OCI-LY1 (cell line): Measurements from ENCODE around the gene SFMBT2.

Source experiments
- H2AFZ ChIP-seq: fragments of 200-600 bp; sonication (generic), shearing (Covaris generic); 2 replicates; pipeline ENCODE4 v1.6.0; 2014; ENCODE audit warnings: antibody characterized with exemption, mild to moderate bottlenecking, low read length
- H3F3A ChIP-seq: fragments of 200-600 bp; sonication (generic), shearing (Covaris generic); 2 replicates; pipeline ENCODE4 v1.6.0; 2014; ENCODE audit warnings: mild to moderate bottlenecking, antibody characterized with exemption, low read length, moderate library complexity; ENCODE audit not compliant: insufficient read depth
- H3K27ac ChIP-seq: fragments of 200-600 bp; sonication (generic); 2 replicates; pipeline ENCODE4 v1.5.1; 2014; ENCODE audit warnings: low read length, mixed run types, mild to moderate bottlenecking, low read depth; ENCODE audit not compliant: poor library complexity, severe bottlenecking
- H3K27me3 ChIP-seq: fragments of 200-600 bp; sonication (generic); 2 replicates; pipeline ENCODE4 v1.6.0; 2014; ENCODE audit warnings: antibody characterized with exemption, mild to moderate bottlenecking, low read length, moderate library complexity; ENCODE audit not compliant: insufficient read depth
- H3K36me3 ChIP-seq: fragments of 200-600 bp; sonication (generic); 2 replicates; pipeline ENCODE4 v1.6.1; 2014; ENCODE audit warnings: mild to moderate bottlenecking, antibody characterized with exemption, low read length, moderate library complexity, mixed read lengths; ENCODE audit not compliant: insufficient read depth
- H3K4me1 ChIP-seq: fragments of 200-600 bp; sonication (generic); 2 replicates; pipeline ENCODE4 v1.5.1; 2014; ENCODE audit warnings: mild to moderate bottlenecking, low read length, moderate library complexity; ENCODE audit not compliant: insufficient read depth, severe bottlenecking
- H3K4me2 ChIP-seq: fragments of 200-600 bp; sonication (generic), shearing (Covaris generic); 2 replicates; pipeline ENCODE4 v1.6.1; 2014; ENCODE audit warnings: low read length
- H3K4me3 ChIP-seq: fragments of 200-600 bp; sonication (generic); 2 replicates; pipeline ENCODE4 v1.5.1; 2014; ENCODE audit warnings: low read length, low read depth, mild to moderate bottlenecking, mixed read lengths; ENCODE audit not compliant: poor library complexity, severe bottlenecking
- H3K79me2 ChIP-seq: fragments of 200-600 bp; shearing (Covaris generic); 2 replicates; pipeline ENCODE4 v1.6.1; 2016; ENCODE audit warnings: mixed run types, low read length, mixed read lengths; ENCODE audit not compliant: insufficient read depth
- H3K9ac ChIP-seq: fragments of 200-600 bp; sonication (generic), shearing (Covaris generic); 2 replicates; pipeline ENCODE4 v1.6.1; 2014; ENCODE audit warnings: mild to moderate bottlenecking, low read length, mixed read lengths
- H3K9me2 ChIP-seq: fragments of 200-600 bp; sonication (generic), shearing (Covaris generic); 2 replicates; pipeline ENCODE4 v1.6.1; 2014; ENCODE audit warnings: low read depth, mild to moderate bottlenecking, low read length, mixed read lengths
- H3K9me3 ChIP-seq: fragments of 200-600 bp; shearing (Covaris generic); 2 replicates; pipeline ENCODE4 v1.6.1; 2014; ENCODE audit warnings: low read length, mixed read lengths
- H4K20me1 ChIP-seq: fragments of 200-600 bp; sonication (generic), shearing (Covaris generic); 2 replicates; pipeline ENCODE4 v1.6.0; 2016; ENCODE audit warnings: mild to moderate bottlenecking, low read length; ENCODE audit not compliant: insufficient read depth
- EZH2 ChIP-seq: fragments of 200-600 bp; sonication (generic), shearing (Covaris generic); IDR thresholded peaks from 2 replicates; pipeline ENCODE4 v1.8.0; 2017; ENCODE audit warnings: borderline replicate concordance, mixed run types, mild to moderate bottlenecking, antibody characterized with exemption, low read length, moderate library complexity, mixed read lengths
- TF ChIP-seq, protein P1 (sequence below): fragments of 200-600 bp; sonication (generic), shearing (Covaris generic); IDR thresholded peaks from 2 replicates; pipeline ENCODE4 v1.5.1; 2017; ENCODE audit warnings: mild to moderate bottlenecking, antibody characterized with exemption, low read length, moderate library complexity, mixed read lengths

The SFMBT2 gene

GRCh38 chr10:7165500-7166177, 245.2 kb downstream of the SFMBT2 start:
- Histone ChIP-seq H3K4me3 (no peak overlapping the region), H3K36me3 (peaks cover 25% of the 10 kb centered on the region), H3K4me1 (no peaks in the 10 kb centered on the region), H3K79me2 (no peaks in the 10 kb centered on the region), H3K9ac (no peak overlapping the region), H3K27ac (no peak overlapping the region), H3F3A (no peaks in the 10 kb centered on the region), H3K4me2 (no peak overlapping the region), H3K9me2 (no peaks in the 10 kb centered on the region), H2AFZ (no peak overlapping the region), H3K9me3 (no peaks in the 10 kb centered on the region), H4K20me1 (no peaks in the 10 kb centered on the region), H3K27me3 (no peaks in the 10 kb centered on the region)
- no peak for TF ChIP-seq EZH2
- TF ChIP-seq, protein P1, sequence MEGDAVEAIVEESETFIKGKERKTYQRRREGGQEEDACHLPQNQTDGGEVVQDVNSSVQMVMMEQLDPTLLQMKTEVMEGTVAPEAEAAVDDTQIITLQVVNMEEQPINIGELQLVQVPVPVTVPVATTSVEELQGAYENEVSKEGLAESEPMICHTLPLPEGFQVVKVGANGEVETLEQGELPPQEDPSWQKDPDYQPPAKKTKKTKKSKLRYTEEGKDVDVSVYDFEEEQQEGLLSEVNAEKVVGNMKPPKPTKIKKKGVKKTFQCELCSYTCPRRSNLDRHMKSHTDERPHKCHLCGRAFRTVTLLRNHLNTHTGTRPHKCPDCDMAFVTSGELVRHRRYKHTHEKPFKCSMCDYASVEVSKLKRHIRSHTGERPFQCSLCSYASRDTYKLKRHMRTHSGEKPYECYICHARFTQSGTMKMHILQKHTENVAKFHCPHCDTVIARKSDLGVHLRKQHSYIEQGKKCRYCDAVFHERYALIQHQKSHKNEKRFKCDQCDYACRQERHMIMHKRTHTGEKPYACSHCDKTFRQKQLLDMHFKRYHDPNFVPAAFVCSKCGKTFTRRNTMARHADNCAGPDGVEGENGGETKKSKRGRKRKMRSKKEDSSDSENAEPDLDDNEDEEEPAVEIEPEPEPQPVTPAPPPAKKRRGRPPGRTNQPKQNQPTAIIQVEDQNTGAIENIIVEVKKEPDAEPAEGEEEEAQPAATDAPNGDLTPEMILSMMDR, result no peak

GRCh38 chr10:7164955-7165354, 245.9 kb downstream of the SFMBT2 start:
- H3F3A ChIP-seq, result no peaks in the 10 kb centered on the region
- TF ChIP-seq, protein P1, result no peak
- TF ChIP-seq EZH2, result no peak
- no peak overlapping the region for H3K9ac ChIP-seq
- H3K4me1 ChIP-seq, result no peaks in the 10 kb centered on the region
- no peak overlapping the region for H3K4me3 ChIP-seq
- no peak overlapping the region for H2AFZ ChIP-seq
- peaks cover 26% of the 10 kb centered on the region for H3K36me3 ChIP-seq
- no peak overlapping the region for H3K4me2 ChIP-seq
- H3K27me3 ChIP-seq, result no peaks in the 10 kb centered on the region
- H3K9me3 ChIP-seq, result no peaks in the 10 kb centered on the region
- no peaks in the 10 kb centered on the region for H4K20me1 ChIP-seq
- no peaks in the 10 kb centered on the region for H3K79me2 ChIP-seq
- no peak overlapping the region for H3K27ac ChIP-seq
- H3K9me2 ChIP-seq, result no peaks in the 10 kb centered on the region

DNA sequence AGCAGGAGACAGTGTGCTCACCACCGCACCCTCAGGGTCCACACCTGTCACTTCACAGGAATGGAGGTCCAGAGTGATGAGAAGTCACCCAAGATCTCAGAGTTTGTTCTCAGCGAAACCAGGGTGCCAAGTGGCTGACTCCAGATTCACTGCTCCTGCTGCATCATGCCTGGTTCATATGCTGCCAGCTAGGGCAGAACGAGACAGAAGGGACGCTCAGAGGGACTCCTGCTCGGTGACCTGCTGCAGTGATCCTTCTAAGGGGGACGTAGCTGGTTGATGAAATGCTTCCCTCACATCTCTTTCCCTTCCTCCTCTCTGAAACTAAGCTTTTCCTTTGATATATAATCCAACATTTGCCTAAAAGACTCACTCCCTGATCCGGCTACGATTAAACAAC, 248.5 kb downstream of the SFMBT2 start:
- H3K9me3 ChIP-seq, result no peaks in the 10 kb centered on the region
- no peak overlapping the region for H2AFZ ChIP-seq
- no peaks in the 10 kb centered on the region for H3K4me1 ChIP-seq
- no peak overlapping the region for H3K9ac ChIP-seq
- H4K20me1 ChIP-seq, result no peaks in the 10 kb centered on the region
- no peak overlapping the region for H3K4me2 ChIP-seq
- no peaks in the 10 kb centered on the region for H3K27me3 ChIP-seq
- no peaks in the 10 kb centered on the region for H3K9me2 ChIP-seq
- TF ChIP-seq, protein P1, result no peak
- no peak for TF ChIP-seq EZH2
- H3K4me3 ChIP-seq, result no peak overlapping the region
- H3K36me3 ChIP-seq, result peaks cover 27% of the 10 kb centered on the region
- no peak overlapping the region for H3K27ac ChIP-seq
- no peaks in the 10 kb centered on the region for H3K79me2 ChIP-seq
- H3F3A ChIP-seq, result no peaks in the 10 kb centered on the region
